ENCODE data around the gene MGME1.
"Not testable (repeated sequence)": the region's sequence is repeated elsewhere in the genome, so short reads cannot be mapped to it uniquely, and the experiment has no call there.

The MGME1 gene

GRCh38 chr20:18027011-18027410 lies 58.2 kb downstream of the MGME1 start:
- DNase-seq (ENCODE audit: low spot score) = not testable (repeated sequence)

DNA sequence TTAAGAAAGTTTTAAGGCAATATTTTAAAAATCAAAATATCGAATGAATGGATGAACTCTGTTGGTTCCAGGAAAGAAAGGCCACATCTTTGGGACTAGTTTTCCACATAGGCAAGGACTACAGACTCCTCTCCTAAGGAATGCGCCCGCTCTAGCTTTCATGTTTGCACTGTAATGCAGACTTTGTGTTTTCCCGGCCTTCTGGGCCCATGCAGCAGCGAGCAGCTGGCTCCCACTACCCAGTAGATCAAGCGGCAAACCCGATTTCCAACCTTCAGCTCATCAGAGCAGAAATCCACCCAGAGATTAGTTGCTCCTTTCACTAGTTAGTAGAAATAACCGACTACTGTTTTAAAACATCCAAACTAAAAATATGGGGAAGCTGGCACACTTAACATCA lies 61.2 kb downstream of the MGME1 start:
- DNase-seq (ENCODE audit: low spot score) = no peak

GRCh38 chr20:18031050-18031449 lies 62.2 kb downstream of the MGME1 start:
- DNase-seq (ENCODE audit: low spot score) = no peak

DNA sequence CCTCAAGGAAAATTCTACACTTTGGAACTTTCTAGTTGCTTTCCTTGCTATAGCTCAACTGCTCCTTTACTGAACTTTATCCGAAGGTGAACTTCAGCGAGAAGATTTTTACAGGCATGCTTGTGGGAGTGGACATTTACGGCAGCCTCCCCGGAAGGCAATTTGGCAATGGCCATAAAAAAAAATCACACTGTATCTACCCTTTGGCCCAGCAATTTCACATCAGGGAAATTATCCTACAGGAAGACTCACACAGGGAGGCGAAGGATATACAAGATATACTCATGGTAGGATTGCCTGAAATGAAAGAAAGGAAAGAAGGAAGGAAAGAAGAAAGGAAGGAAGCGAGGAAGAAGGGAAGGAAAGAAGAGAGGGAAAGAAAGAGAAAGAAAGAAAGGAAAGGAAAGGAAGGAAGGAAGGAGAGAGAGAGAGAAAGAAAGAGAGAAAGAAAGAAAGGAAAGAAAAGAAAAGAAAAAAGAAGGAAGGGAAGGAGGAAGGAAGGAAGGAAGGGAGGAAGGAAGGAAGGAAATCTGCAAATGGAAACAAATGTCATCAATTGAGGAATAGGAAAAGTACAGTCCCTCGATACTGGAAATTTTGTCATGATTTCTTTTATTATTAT lies 63.2 kb downstream of the MGME1 start:
- no peak for DNase-seq (ENCODE audit: low spot score)

DNA sequence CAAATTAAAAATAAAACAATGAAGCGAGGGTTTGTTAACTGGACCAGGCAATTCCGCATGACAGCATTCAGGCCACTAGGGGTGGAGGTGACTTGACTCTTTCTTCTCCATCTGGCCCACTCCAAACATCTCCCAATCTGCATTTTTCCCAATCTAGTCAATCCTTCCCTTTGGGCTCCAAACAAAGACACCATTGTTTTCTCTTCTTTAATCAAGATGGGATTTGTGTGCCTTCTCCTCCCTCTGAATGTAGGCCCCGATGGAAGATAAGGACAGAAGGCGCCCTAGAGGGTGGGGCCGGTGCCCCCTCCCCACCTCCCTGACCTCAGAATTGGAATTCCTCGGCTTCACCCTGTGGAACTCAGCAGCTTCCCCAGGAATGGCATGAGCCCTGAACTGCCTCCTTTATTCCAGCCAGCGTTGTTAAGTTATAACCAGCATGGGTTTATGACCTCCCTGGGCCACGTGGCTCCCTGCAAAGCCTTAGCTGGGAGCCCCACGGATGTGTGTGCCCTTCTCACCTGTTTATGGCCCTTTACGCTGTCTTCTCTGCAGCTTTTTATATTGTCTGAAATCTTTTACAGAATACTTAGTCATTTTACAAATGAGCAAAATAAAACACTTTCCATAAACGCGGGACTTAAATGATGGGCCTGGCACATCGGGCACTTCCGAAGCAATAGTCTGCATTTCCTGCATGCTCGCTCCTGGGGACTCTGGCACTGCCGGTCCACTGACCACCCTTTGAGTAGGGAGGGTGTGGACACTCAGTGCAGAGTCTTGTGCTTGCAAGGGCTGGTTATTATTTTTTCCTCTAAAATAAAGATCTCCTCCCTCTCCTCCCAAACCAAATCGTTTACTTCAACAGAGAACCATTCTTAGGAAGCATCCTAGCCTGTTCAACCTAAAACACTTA lies 64.4 kb downstream of the MGME1 start:
- DNase-seq (ENCODE audit: low spot score) = no peak

- no peak for DNase-seq (ENCODE audit: low spot score)
These were observed 65.2 kb downstream of the MGME1 start for GRCh38 chr20:18034039-18034438.

GRCh38 chr20:18039063-18039462 lies 70.2 kb downstream of the MGME1 start:
- no peak for DNase-seq (ENCODE audit: low spot score)

Data from D341Med (cell line).